Activated naive CD4-positive, alpha-beta T cell treated with anti-CD3 and anti-CD28 coated beads, Interleukin-2, amount 10 ng/mL, durations not matched to agents 7 days and 5 days (primary cell): ENCODE measurements around the gene LRPAP1.
"Not testable (repeated sequence)": the region's sequence is repeated elsewhere in the genome, so short reads cannot be mapped to it uniquely, and the experiment has no call there.

Experiments used
- CTCF ChIA-PET: fragments of 350-600 bp; sonication (Branson Sonifier 250); formaldehyde crosslinking; loops from one replicate; lab custom pipeline; 2021; ENCODE audit warnings: antibody characterized with exemption; lab: Charles Lee
- DNase-seq: peaks from one replicate; pipeline ENCODE4 v3.0.0-alpha.2; 2020
- H3K27ac Mint-ChIP-seq: one replicate; pipeline ENCODE4 v1.8.0; 2021; ENCODE audit warnings: mild to moderate bottlenecking, moderate library complexity, mixed read lengths
- H3K27me3 Mint-ChIP-seq: one replicate; pipeline ENCODE4 v1.8.0; 2021; ENCODE audit warnings: mild to moderate bottlenecking, mixed read lengths
- H3K36me3 Mint-ChIP-seq: one replicate; pipeline ENCODE4 v1.8.0; 2021; ENCODE audit warnings: mixed read lengths
- H3K4me1 Mint-ChIP-seq: one replicate; pipeline ENCODE4 v1.8.0; 2021; ENCODE audit warnings: mixed read lengths
- H3K4me3 Mint-ChIP-seq: one replicate; pipeline ENCODE4 v1.8.0; 2021; ENCODE audit warnings: mild to moderate bottlenecking, moderate library complexity, mixed read lengths
- H3K9me3 Mint-ChIP-seq: one replicate; pipeline ENCODE4 v1.8.0; 2021; ENCODE audit warnings: mixed read lengths

The LRPAP1 gene, protein sequence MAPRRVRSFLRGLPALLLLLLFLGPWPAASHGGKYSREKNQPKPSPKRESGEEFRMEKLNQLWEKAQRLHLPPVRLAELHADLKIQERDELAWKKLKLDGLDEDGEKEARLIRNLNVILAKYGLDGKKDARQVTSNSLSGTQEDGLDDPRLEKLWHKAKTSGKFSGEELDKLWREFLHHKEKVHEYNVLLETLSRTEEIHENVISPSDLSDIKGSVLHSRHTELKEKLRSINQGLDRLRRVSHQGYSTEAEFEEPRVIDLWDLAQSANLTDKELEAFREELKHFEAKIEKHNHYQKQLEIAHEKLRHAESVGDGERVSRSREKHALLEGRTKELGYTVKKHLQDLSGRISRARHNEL

DNA sequence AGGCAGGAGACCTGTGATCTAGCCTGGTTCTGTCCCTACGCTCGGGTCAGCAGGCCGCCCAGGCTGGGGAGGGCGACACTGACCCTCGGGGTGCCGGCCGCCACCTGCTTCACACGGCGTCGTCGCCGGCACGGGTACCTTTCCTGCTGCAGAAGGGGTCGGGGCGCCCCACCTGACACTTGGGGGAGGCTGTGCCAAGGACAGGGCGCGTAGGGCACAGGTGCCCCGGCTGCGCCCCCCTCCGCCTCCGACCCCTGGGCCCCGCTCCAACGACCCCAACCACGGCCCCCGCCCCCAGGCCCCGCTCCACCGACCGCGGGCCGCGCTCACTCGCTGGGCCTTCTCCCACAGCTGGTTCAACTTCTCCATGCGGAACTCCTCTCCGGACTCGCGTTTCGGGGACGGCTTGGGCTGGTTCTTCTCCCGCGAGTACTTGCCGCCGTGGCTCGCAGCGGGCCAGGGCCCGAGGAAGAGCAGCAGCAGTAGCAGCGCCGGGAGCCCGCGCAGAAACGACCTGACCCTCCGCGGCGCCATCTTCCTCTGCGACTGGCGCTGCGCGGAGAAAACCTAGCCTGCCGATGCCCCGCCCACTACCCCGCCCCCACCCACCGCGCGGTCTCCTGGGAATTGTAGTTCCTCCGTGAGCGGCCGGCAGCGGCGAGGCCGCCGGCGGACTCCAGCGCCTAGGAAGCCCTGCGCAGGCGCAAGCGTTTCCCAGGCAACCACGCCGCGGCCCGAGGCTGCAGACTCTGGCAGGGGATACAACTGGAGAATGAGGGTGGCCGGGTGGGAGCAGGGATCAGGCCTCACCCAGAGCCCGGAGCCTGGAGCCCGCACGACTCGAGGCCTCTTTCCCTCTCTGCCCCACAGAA lies at the start of gene LRPAP1:
TSS of gene LRPAP1 (minus strand) at position 544 of the 872 bp plus-strand sequence. CDS start at position 534, 10 bp downstream.
- peak within 1 kb of the TSS; percentile 90 for H3K27ac Mint-ChIP-seq
- H3K36me3 Mint-ChIP-seq, result peaks cover 16% of the 10 kb centered on the region
- peaks cover 33% of the 10 kb centered on the region for H3K27me3 Mint-ChIP-seq
- CTCF ChIA-PET, result no interaction called here
- H3K9me3 Mint-ChIP-seq, result peaks cover 4% of the 10 kb centered on the region
- H3K4me3 Mint-ChIP-seq, result peak within 1 kb of the TSS; percentile 99
- DNase-seq, result peak; percentile 89
- peaks cover 32% of the 10 kb centered on the region for H3K4me1 Mint-ChIP-seq

DNA sequence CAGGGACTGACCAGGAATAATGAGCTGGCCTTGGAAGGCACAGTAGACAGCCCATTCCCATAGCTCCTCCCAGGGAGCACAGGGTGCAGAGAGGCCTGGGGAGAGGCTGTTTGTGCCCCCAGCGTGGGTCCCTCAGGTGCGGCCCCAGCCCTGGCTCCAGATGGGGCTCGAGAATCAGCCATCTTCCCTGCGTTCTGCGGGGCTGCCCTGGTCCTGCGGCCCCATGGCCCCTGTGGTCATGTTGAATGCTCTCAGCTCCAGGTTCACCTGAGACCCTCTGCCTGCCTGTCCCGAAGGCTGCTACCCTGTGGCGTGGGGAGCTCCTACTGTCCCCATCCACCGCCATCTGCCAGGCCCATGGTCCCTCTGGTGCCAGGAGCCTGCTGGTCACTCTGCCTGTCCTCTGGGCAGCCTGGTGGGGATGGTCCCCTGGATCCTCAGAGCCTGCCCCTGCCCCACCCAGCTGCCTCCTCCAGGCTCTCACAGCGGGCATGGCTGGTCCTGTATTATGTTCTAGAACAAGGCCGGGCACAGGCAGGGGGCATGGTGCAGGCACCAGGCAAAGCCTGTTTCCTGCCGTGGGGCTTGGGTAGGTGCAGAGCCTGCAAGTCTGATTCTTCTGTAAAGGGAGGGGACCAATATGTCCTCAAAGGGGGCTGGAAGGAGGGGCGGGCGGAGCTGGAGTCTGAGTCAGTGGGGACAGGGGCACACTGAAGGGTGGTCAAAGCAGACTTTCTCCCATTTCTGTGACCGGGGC lies 49.3 kb upstream of the LRPAP1 start:
- CTCF ChIA-PET, H3K4me1 Mint-ChIP-seq, H3K36me3 Mint-ChIP-seq, H3K4me3 Mint-ChIP-seq, H3K27ac Mint-ChIP-seq, H3K9me3 Mint-ChIP-seq, DNase-seq: not testable (repeated sequence)
- peaks cover 18% of the 10 kb centered on the region for H3K27me3 Mint-ChIP-seq

DNA sequence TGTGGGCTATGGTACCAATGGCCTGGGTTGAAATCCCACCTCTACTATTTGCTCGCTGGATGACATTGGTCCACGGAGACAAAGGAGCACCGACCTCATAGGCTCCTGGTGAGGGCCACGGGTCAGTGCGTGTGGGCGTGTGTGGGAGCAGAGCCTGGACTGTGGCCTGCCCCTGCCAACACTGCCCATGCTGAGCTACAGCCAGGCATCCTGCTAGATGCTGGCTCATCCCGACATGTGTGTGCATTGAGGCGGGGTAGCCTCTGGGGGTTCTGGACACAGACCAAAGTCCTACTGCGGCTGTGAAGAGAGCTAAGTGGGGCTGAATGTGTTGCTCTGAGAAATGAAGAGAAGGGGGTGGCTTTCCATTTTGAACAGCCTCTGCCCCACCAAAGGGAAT lies 48.6 kb upstream of the LRPAP1 start:
- H3K27ac Mint-ChIP-seq, result not testable (repeated sequence)

DNA sequence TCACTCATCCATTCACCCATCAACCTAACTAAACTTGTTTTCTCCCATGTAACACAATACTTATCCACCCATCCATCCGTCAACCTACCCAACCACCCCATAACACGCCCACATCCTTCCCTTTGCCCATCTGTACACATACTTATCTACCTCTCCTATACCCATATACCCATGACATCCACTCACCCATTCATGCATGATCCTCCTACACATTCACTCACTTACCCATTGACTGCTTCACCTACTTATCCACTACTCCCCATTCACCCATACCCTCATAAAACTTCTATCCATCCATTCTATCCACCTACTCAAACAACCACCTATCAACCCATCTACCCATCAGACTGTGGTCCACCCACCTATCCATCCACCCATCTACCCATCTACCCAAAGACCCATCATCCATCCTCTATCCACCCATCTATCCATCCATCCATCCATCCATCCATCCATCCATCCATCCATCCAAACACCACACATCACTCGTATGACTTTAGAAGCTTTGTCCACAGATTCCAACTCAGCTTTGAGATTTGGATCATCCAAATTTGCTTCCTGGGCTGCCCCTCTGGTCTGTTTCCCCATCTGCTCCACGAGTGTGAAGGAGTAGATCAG lies 46.4 kb upstream of the LRPAP1 start:
- CTCF ChIA-PET, H3K4me3 Mint-ChIP-seq, H3K27ac Mint-ChIP-seq, H3K36me3 Mint-ChIP-seq, H3K4me1 Mint-ChIP-seq, DNase-seq, H3K9me3 Mint-ChIP-seq: not testable (repeated sequence)
- peaks cover 18% of the 10 kb centered on the region for H3K27me3 Mint-ChIP-seq

More for the DNA sequence above, 48.6 kb upstream of the LRPAP1 start:
- H3K36me3 Mint-ChIP-seq, H3K4me3 Mint-ChIP-seq, H3K9me3 Mint-ChIP-seq, H3K4me1 Mint-ChIP-seq, DNase-seq, CTCF ChIA-PET: not testable (repeated sequence)
- H3K27me3 Mint-ChIP-seq, result peaks cover 18% of the 10 kb centered on the region

DNA sequence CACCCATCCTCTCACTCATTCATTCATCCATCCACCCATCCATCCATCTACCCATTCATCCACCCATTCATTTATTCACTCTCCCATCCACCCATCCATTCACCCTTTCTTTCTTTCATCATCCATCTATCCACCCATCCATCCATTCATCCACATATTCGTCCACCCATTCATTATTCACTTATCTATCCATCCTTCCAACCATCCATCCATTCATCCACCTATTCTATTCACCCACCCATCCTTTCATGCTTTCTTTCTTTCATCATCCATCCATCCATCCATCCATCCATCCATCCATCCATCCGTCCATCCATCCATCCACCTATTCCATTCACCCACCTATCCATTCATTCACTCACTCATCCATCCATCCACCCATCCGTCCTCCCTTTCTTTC lies 45.8 kb upstream of the LRPAP1 start:
- H3K4me3 Mint-ChIP-seq, H3K36me3 Mint-ChIP-seq, CTCF ChIA-PET, DNase-seq, H3K9me3 Mint-ChIP-seq, H3K27ac Mint-ChIP-seq, H3K4me1 Mint-ChIP-seq: not testable (repeated sequence)
- H3K27me3 Mint-ChIP-seq, result peaks cover 18% of the 10 kb centered on the region

DNA sequence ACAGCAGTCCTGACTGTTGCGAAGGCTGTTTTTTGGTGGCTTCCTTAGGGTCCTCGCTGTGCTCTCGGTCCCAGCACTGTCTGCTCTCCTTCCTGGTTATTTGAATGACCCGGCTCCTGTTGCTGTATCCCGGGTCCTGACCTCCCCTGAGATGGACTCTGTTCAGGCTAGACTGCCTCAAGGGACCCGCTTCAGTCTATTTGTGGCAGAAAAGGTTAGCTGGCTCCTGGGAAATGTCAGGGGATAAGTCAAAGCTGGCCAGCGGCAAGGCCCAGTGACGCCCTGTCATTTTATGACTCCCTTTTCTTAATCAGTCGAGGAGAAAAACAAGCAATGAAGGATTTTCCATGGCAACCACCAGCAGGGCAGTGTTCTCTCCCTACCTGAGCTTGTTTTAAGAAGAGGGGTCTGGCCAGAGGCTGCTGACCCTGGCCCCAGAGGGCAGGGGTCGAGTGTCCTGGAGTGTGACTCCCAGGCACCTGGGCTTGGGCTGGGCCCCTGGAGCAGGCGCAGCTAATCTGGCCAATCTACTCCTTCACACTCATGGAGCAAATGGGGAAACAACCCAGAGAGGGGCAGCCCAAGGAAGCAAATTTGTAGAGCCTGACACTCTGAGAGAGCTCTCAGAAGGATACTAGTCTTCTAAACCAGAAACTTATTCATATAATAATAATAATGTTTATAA lies 45.1 kb upstream of the LRPAP1 start:
- DNase-seq, H3K4me1 Mint-ChIP-seq, H3K36me3 Mint-ChIP-seq, CTCF ChIA-PET, H3K9me3 Mint-ChIP-seq, H3K4me3 Mint-ChIP-seq, H3K27ac Mint-ChIP-seq: not testable (repeated sequence)
- H3K27me3 Mint-ChIP-seq, result peaks cover 18% of the 10 kb centered on the region

DNA sequence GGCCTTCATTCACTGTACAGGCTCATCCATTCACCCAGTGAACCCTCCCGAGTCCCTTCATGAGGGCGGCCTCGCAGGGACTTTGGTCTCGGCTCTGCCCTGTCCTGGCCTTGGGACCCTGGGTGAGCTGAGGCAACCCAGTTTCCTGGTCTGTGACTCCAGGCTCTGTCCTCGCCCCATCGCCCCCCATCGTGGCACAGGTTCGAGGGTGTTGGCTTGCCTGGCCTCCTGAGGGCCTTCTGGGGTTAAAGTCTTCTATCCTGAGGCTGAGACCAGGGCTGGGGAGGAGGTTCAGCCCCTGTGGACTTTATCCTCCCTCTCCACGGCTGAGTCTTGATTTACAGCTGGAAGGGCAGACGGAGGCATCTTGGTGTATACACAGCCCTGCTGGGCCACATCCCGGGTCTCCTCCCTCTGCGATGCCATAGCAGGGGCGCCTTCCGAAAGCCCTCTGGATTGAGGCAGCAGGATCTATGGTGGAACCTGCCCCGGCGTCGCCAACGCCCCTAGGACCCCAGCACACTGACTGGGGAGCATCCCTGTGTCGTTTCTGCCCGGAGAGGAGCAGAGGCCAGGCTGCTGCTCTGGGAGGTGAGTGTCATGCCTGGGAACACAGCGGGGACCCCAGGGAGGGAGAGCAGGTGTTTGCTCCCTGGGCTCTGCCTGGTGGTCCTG lies 44.4 kb upstream of the LRPAP1 start:
- CTCF ChIA-PET, H3K4me3 Mint-ChIP-seq, H3K4me1 Mint-ChIP-seq, H3K9me3 Mint-ChIP-seq, DNase-seq, H3K36me3 Mint-ChIP-seq, H3K27ac Mint-ChIP-seq: not testable (repeated sequence)
- H3K27me3 Mint-ChIP-seq, result peaks cover 18% of the 10 kb centered on the region

DNA sequence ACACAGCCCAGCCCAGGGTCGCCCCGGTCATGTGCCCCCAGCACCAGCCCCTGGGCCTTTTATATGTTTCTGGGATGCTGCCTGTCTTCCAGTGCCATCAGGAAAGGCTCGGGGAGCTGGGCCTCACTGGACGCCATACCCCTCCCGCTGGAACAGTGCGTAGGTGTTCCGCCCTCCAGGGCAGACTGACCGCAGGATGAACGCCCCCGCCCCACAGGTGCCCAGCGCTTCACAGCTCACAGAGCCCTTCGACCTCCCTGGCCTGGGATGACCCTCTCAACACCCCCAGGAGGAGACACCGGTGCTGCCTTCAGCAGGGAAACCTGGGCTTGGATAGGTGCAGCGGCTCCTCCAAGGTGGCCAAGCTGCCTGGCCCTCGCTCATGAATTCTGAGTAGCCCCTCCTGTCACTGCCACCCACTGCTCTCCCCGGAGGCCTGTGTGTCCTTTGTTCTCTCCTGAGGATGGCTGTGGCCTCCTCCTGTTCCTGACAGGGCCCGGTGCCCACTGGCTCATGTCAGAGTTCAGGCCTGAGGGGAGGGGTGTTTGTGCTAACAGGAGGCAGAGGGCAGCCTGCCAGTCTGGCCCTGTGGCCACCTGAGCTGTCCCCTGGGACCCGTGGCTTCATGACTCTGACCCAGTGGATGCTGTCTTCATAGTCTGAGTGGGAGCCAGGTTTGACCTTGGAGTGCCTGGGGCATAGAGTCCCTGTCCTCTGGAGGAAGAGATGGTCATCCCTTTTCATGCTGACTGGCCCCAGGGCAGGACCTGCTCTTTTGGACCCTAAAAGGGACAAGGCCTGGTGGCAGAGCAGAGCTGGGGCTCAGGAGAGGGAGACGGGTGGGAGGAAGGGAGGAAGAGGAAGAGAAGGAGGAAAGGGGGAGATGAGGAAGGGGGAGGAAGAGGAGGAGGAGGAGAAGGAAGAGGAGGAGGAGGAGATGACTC lies 43.5 kb upstream of the LRPAP1 start:
- H3K4me1 Mint-ChIP-seq, H3K4me3 Mint-ChIP-seq, DNase-seq, H3K27ac Mint-ChIP-seq, H3K36me3 Mint-ChIP-seq, CTCF ChIA-PET, H3K9me3 Mint-ChIP-seq: not testable (repeated sequence)
- peaks cover 18% of the 10 kb centered on the region for H3K27me3 Mint-ChIP-seq

DNA sequence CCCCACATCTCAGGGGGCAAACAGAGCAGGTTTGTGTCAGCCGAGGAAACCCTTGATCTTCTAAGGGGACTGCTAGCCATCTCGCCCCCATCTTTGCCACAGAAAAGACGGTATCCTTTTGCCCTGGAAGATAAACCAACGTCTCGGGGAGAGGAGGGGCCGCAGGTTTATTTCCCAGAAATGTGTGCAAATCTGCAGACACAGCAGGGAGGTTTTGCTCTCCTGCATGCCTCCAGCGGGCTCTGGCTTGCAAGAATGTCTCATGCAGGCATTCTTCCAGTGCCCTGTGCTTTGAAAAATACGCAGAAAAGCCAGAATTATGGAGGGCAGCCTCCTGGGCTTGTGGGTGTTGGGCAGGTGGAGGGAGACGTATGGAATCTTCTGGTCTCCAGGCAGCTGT lies 42.6 kb upstream of the LRPAP1 start:
- H3K27ac Mint-ChIP-seq, H3K4me1 Mint-ChIP-seq, H3K9me3 Mint-ChIP-seq, H3K36me3 Mint-ChIP-seq, H3K4me3 Mint-ChIP-seq, DNase-seq, CTCF ChIA-PET: not testable (repeated sequence)
- peaks cover 14% of the 10 kb centered on the region for H3K27me3 Mint-ChIP-seq

DNA sequence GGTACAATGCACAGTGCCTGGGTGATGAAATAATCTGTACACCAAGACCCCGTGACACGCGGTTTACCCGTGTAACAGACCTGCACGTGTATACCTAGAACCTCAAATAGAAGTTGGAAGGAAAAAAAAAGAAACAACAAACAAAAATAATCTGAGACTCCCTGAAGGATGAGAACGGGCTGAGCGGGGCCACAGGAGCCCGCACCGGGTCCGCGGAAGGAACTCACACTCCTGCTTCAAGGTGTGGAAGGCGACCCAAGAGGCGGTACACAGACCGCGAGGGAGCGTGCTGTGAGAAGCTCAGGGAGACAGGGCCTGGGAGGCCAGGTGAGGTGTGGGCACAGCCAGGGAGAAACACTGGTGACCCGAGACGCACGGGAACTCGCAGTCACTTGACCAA lies 42.1 kb upstream of the LRPAP1 start:
- H3K36me3 Mint-ChIP-seq, CTCF ChIA-PET, H3K4me1 Mint-ChIP-seq, DNase-seq, H3K4me3 Mint-ChIP-seq, H3K9me3 Mint-ChIP-seq, H3K27ac Mint-ChIP-seq: not testable (repeated sequence)
- peaks cover 14% of the 10 kb centered on the region for H3K27me3 Mint-ChIP-seq

DNA sequence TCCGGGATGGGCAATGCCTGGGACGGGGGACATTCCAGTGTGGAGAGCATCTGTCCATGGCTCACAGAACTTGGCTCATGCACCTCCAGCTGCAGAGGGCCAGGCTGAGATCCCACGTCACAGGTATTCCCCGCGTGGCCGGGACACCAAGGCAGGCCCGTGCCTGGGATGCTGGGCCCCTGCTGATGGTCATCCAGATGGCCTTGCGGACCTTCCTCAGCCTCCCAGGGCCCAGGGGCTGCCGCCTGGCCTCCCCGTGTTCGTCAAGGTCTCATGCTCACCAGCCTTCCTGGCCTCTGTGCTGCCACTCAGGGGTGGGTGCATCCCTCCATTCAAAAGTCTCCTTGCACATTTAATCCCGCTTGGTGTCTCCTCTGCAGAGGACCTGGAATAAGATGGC lies 40.9 kb upstream of the LRPAP1 start:
- H3K4me1 Mint-ChIP-seq, result no peaks in the 10 kb centered on the region
- CTCF ChIA-PET, result no interaction called here
- H3K9me3 Mint-ChIP-seq, result no peaks in the 10 kb centered on the region
- no peak overlapping the region for H3K4me3 Mint-ChIP-seq
- no peak overlapping the region for H3K27ac Mint-ChIP-seq
- DNase-seq, result no peak
- H3K27me3 Mint-ChIP-seq, result peaks cover 5% of the 10 kb centered on the region
- no peaks in the 10 kb centered on the region for H3K36me3 Mint-ChIP-seq

DNA sequence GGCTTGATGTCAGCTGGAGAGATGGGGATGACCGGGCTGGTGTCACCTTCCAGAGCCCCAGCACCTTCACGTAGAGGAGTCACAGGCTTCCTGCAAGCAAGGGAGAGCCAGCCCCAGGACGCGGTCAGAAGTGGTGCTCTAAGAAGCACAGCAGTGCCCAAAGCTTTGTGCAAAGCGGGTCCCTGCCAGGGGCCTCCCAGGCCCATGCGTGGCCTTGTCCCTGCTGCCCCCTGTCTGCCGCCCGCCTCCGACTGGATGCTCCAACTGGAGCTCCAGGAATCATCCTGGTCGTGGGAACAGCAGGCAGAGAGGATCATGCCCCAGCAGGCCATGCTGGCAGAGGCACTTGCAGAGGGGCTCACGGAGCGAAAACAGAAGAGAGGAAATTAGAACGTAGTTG lies 40.1 kb upstream of the LRPAP1 start:
- no peak for DNase-seq
- Mint-ChIP-seq H3K4me1 (no peaks in the 10 kb centered on the region), H3K4me3 (no peak overlapping the region), H3K9me3 (no peaks in the 10 kb centered on the region), H3K27ac (no peak overlapping the region), H3K27me3 (no peaks in the 10 kb centered on the region), H3K36me3 (no peaks in the 10 kb centered on the region)
- CTCF ChIA-PET, result no interaction called here
